ENCODE data around the gene PIPOX.
A peak's percentile ranks its signal among the peaks of the same experiment; 100 is the strongest.
"Not testable (repeated sequence)": the region's sequence is repeated elsewhere in the genome, so short reads cannot be mapped to it uniquely, and the experiment has no call there.

PIPOX gene

GRCh38 chr17:29079887-29080286 is 36.9 kb downstream of the PIPOX start:
- H3K4me1 Mint-ChIP-seq: no peaks in the 10 kb centered on the region

GRCh38 chr17:29080323-29080722 is 37.4 kb downstream of the PIPOX start:
- CTCF ChIA-PET: interaction anchor here (1.1 kb wide), 1 partner anchor 36 kb away, joined by 3 read pairs; no protein-coding TSS in a partner anchor
- no peak overlapping the region for H3K27ac Mint-ChIP-seq

More at GRCh38 chr17:29079887-29080286, 36.9 kb downstream of the PIPOX start:
- Mint-ChIP-seq H3K4me3 (no peak overlapping the region), H3K27ac (no peak overlapping the region), H3K27me3 (no peaks in the 10 kb centered on the region), H3K9me3 (no peaks in the 10 kb centered on the region), H3K36me3 (peaks cover 29% of the 10 kb centered on the region)
- CTCF ChIA-PET: interaction anchor here (1.1 kb wide), 1 partner anchor 37 kb away, joined by 3 read pairs; no protein-coding TSS in a partner anchor
- no peak for DNase-seq

GRCh38 chr17:29080965-29081364 is 38.0 kb downstream of the PIPOX start:
- H3K27me3 Mint-ChIP-seq: no peaks in the 10 kb centered on the region
- H3K4me1 Mint-ChIP-seq: no peaks in the 10 kb centered on the region
- CTCF ChIA-PET: interaction anchor here (0.8 to 1.9 kb wide), 2 partner anchors 36 to 139 kb away, joined by 3 to 4 read pairs; no protein-coding TSS in a partner anchor
- H3K36me3 Mint-ChIP-seq: peaks cover 29% of the 10 kb centered on the region
- no peak overlapping the region for H3K4me3 Mint-ChIP-seq
- H3K9me3 Mint-ChIP-seq: no peaks in the 10 kb centered on the region
- H3K27ac Mint-ChIP-seq: no peak overlapping the region
- DNase-seq: no peak

More at GRCh38 chr17:29080323-29080722, 37.4 kb downstream of the PIPOX start:
- Mint-ChIP-seq H3K4me1 (no peaks in the 10 kb centered on the region), H3K9me3 (no peaks in the 10 kb centered on the region), H3K27me3 (no peaks in the 10 kb centered on the region), H3K36me3 (peaks cover 29% of the 10 kb centered on the region), H3K4me3 (no peak overlapping the region)
- DNase-seq: no peak

- CTCF ChIA-PET: interaction anchor here (1.0 kb wide), 2 partner anchors 35 to 119 kb away, joined by 3 read pairs; no protein-coding TSS in a partner anchor
- Mint-ChIP-seq H3K9me3 (no peaks in the 10 kb centered on the region), H3K4me1 (no peaks in the 10 kb centered on the region), H3K4me3 (no peak overlapping the region), H3K27ac (no peak overlapping the region), H3K27me3 (no peaks in the 10 kb centered on the region), H3K36me3 (peaks cover 42% of the 10 kb centered on the region)
- no peak for DNase-seq
Measured at GRCh38 chr17:29084541-29085146, 41.7 kb downstream of the PIPOX start.

GRCh38 chr17:29085223-29085622 is 42.3 kb downstream of the PIPOX start:
- Mint-ChIP-seq H3K9me3 (no peaks in the 10 kb centered on the region), H3K36me3 (peaks cover 41% of the 10 kb centered on the region), H3K27me3 (no peaks in the 10 kb centered on the region), H3K4me1 (no peaks in the 10 kb centered on the region), H3K4me3 (no peak overlapping the region), H3K27ac (no peak overlapping the region)
- DNase-seq: no peak
- CTCF ChIA-PET: interaction anchor here (1.0 kb wide), 1 partner anchor 120 kb away, joined by 3 read pairs; no protein-coding TSS in a partner anchor

- Mint-ChIP-seq H3K4me3 (no peak overlapping the region), H3K27me3 (no peaks in the 10 kb centered on the region), H3K27ac (no peak overlapping the region), H3K4me1 (no peaks in the 10 kb centered on the region), H3K9me3 (no peaks in the 10 kb centered on the region), H3K36me3 (peaks cover 33% of the 10 kb centered on the region)
- CTCF ChIA-PET: no interaction called here
- no peak for DNase-seq
Measured at GRCh38 chr17:29086628-29087332, 43.8 kb downstream of the PIPOX start.

GRCh38 chr17:29088782-29089181 is 45.8 kb downstream of the PIPOX start:
- H3K27ac Mint-ChIP-seq: not testable (repeated sequence)
- H3K36me3 Mint-ChIP-seq: peaks cover 35% of the 10 kb centered on the region

GRCh38 chr17:29089601-29090044 is 46.7 kb downstream of the PIPOX start:
- Mint-ChIP-seq H3K4me3 (no peak overlapping the region), H3K27me3 (no peaks in the 10 kb centered on the region), H3K27ac (peak overlapping the region; percentile 70), H3K4me1 (no peaks in the 10 kb centered on the region), H3K36me3 (peaks cover 29% of the 10 kb centered on the region), H3K9me3 (no peaks in the 10 kb centered on the region)
- CTCF ChIA-PET: interaction anchor here (1.2 kb wide), 1 partner anchor 17 kb away, joined by 4 read pairs; no protein-coding TSS in a partner anchor
- DNase-seq: no peak

More at GRCh38 chr17:29088782-29089181, 45.8 kb downstream of the PIPOX start:
- H3K27me3 Mint-ChIP-seq, DNase-seq, H3K9me3 Mint-ChIP-seq, CTCF ChIA-PET, H3K4me1 Mint-ChIP-seq, H3K4me3 Mint-ChIP-seq: not testable (repeated sequence)

GRCh38 chr17:29090108-29090507 is 47.2 kb downstream of the PIPOX start:
- DNase-seq: no peak
- Mint-ChIP-seq H3K9me3 (no peaks in the 10 kb centered on the region), H3K27me3 (no peaks in the 10 kb centered on the region), H3K27ac (peak overlapping the region; percentile 45), H3K4me1 (no peaks in the 10 kb centered on the region), H3K36me3 (peaks cover 29% of the 10 kb centered on the region), H3K4me3 (no peak overlapping the region)
- CTCF ChIA-PET: interaction anchor here (1.2 kb wide), 1 partner anchor 17 kb away, joined by 4 read pairs; no protein-coding TSS in a partner anchor

- Mint-ChIP-seq H3K27me3 (no peaks in the 10 kb centered on the region), H3K27ac (no peak overlapping the region), H3K9me3 (no peaks in the 10 kb centered on the region), H3K36me3 (peaks cover 29% of the 10 kb centered on the region), H3K4me3 (no peak overlapping the region), H3K4me1 (no peaks in the 10 kb centered on the region)
- DNase-seq: no peak
- CTCF ChIA-PET: interaction anchor here (0.6 to 1.2 kb wide), 3 partner anchors 16 to 91 kb away, joined by 4 read pairs; no protein-coding TSS in a partner anchor
Measured at GRCh38 chr17:29090750-29091605, 48.0 kb downstream of the PIPOX start.

- CTCF ChIA-PET: interaction anchor here (0.6 to 1.1 kb wide), 4 partner anchors 25 to 126 kb away, joined by 3 to 4 read pairs (median 4); no protein-coding TSS in a partner anchor
Measured at GRCh38 chr17:29091606-29092289, 48.8 kb downstream of the PIPOX start.

GRCh38 chr17:29093090-29093871 is 50.3 kb downstream of the PIPOX start:
- Mint-ChIP-seq H3K4me1 (no peaks in the 10 kb centered on the region), H3K9me3 (no peaks in the 10 kb centered on the region), H3K4me3 (no peak overlapping the region), H3K27me3 (no peaks in the 10 kb centered on the region), H3K27ac (no peak overlapping the region), H3K36me3 (peaks cover 30% of the 10 kb centered on the region)
- CTCF ChIA-PET: interaction anchor here (0.7 to 0.8 kb wide), 2 partner anchors 24 to 130 kb away, joined by 3 to 4 read pairs; no protein-coding TSS in a partner anchor
- no peak for DNase-seq

More at GRCh38 chr17:29091606-29092289, 48.8 kb downstream of the PIPOX start:
- Mint-ChIP-seq H3K9me3 (no peaks in the 10 kb centered on the region), H3K27ac (no peak overlapping the region), H3K4me1 (no peaks in the 10 kb centered on the region), H3K4me3 (no peak overlapping the region), H3K36me3 (peaks cover 27% of the 10 kb centered on the region), H3K27me3 (no peaks in the 10 kb centered on the region)
- no peak for DNase-seq

Measured in activated naive CD4-positive, alpha-beta T cell treated with anti-CD3 and anti-CD28 coated beads, Interleukin-2, amount 10 ng/mL, durations not matched to agents 7 days and 5 days (primary cell).